Activated T-cell treated with anti-CD3 and anti-CD28 coated beads, Interleukin-2, amount 50 U/mL, for 72 hours (primary cell): ENCODE measurements around the gene ANKRD62. TPM values are rescaled to one million over a fixed set of nuclear protein-coding genes. Genes with fewer than 3 reads are reported as not detected.
"Not testable (repeated sequence)": the region's sequence is repeated elsewhere in the genome, so short reads cannot be mapped to it uniquely, and the experiment has no call there.

Experiments used
- ATAC-seq, 2 donors: fragments of 150-1000 bp; cut with Tn5 transposase; replicated peaks in 1 of 2; 2 replicates each; pipeline ENCODE4 v1.10.0; 2021; ENCODE audit warnings: moderate library complexity in 2 of 2, mild to moderate bottlenecking in 1 of 2
- DNase-seq, 2 donors: peaks; one replicate each; pipeline ENCODE4 v3.0.0; 2021 to 2022; ENCODE audit warnings: mixed read lengths in 1 of 2
- H3K27ac Mint-ChIP-seq: one replicate; pipeline ENCODE4 v1.8.0; 2022; ENCODE audit warnings: mild to moderate bottlenecking, moderate library complexity, mixed read lengths
- H3K27me3 Mint-ChIP-seq: one replicate; pipeline ENCODE4 v1.8.0; 2022; ENCODE audit warnings: low read depth, mixed read lengths
- H3K36me3 Mint-ChIP-seq, 2 donors: one replicate each; pipeline ENCODE4 v1.8.0; 2022; ENCODE audit warnings: mixed read lengths in 2 of 2, mild to moderate bottlenecking in 1 of 2; ENCODE audit not compliant: insufficient read depth in 2 of 2
- H3K4me1 Mint-ChIP-seq: one replicate; pipeline ENCODE4 v1.8.0; 2022; ENCODE audit warnings: low read depth, mixed read lengths
- H3K4me3 Mint-ChIP-seq, 2 donors: one replicate each; pipeline ENCODE4 v1.8.0; 2022; ENCODE audit warnings: mild to moderate bottlenecking in 2 of 2, mixed read lengths in 2 of 2, moderate library complexity in 2 of 2
- H3K9me3 Mint-ChIP-seq, 2 donors: one replicate each; pipeline ENCODE4 v1.8.0; 2022; ENCODE audit warnings: mixed read lengths in 2 of 2
- total RNA-seq, 2 donors: library from RNA; stranded (reverse); gene quantifications; one replicate each; pipeline ENCODE4 v1.2.3, GENCODE V29; 2022

Gene ANKRD62
- total RNA-seq, 2 donors from 2014 or later, result not detected

DNA sequence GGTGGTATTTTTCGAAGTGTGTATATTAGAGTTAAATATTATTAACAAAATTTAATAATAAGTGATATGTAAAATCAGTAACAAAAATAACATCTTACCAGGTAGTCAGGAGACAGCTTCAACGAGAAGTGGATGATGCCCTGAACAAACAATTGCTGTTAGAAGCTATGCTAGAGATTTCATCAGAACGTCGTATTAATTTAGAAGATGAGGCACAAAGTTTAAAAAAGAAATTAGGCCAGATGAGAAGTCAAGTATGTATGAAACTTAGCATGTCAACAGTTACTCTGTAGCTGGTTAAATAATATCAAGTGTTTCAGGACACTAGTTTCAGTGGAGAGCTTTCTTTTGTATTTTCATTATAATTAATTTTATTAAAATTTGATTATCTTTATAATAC lies 34.0 kb downstream of the ANKRD62 start:
- H3K4me1 Mint-ChIP-seq, H3K27ac Mint-ChIP-seq, H3K36me3 Mint-ChIP-seq, ATAC-seq, H3K4me3 Mint-ChIP-seq, H3K9me3 Mint-ChIP-seq, DNase-seq: not testable (repeated sequence)
- peaks cover 18% of the 10 kb centered on the region for H3K27me3 Mint-ChIP-seq

DNA sequence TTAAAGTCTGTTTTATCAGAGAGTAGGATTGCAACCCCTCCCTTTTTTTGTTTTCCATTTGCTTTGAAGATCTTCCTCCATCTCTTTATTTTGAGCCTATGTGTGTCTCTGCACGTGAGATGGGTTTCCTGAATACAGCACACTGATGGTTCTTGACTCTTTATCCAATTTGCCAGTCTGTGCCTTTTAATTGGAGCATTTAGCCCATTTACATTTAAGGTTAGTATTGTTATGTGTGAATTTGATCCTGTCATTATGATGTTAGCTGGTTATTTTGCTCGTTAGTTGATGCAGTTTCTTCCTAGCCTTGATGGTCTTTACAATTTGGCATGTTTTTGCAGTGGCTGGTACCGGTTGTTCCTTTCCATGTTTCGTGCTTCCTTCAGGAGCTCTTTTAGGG lies 45.2 kb downstream of the ANKRD62 start:
- not testable (repeated sequence) for ATAC-seq, H3K4me1 Mint-ChIP-seq, DNase-seq, H3K27ac Mint-ChIP-seq, H3K4me3 Mint-ChIP-seq, H3K9me3 Mint-ChIP-seq, H3K36me3 Mint-ChIP-seq, H3K27me3 Mint-ChIP-seq

GRCh38 chr18:12140866-12141265 lies 47.2 kb downstream of the ANKRD62 start:
- H3K4me1 Mint-ChIP-seq, H3K27ac Mint-ChIP-seq, H3K4me3 Mint-ChIP-seq, ATAC-seq, H3K27me3 Mint-ChIP-seq, DNase-seq, H3K36me3 Mint-ChIP-seq, H3K9me3 Mint-ChIP-seq: not testable (repeated sequence)

- not testable (repeated sequence) for H3K4me3 Mint-ChIP-seq, H3K27ac Mint-ChIP-seq, DNase-seq, H3K27me3 Mint-ChIP-seq, ATAC-seq, H3K9me3 Mint-ChIP-seq, H3K4me1 Mint-ChIP-seq, H3K36me3 Mint-ChIP-seq
Measured at GRCh38 chr18:12141778-12142177, 48.1 kb downstream of the ANKRD62 start.

GRCh38 chr18:12149431-12149830 lies 55.8 kb downstream of the ANKRD62 start:
- not testable (repeated sequence) for DNase-seq, H3K4me1 Mint-ChIP-seq, H3K9me3 Mint-ChIP-seq, H3K27ac Mint-ChIP-seq, ATAC-seq, H3K4me3 Mint-ChIP-seq, H3K36me3 Mint-ChIP-seq
- peaks cover 22% of the 10 kb centered on the region for H3K27me3 Mint-ChIP-seq

GRCh38 chr18:12154361-12154760 lies 60.7 kb downstream of the ANKRD62 start:
- no peak for ATAC-seq
- no peaks in the 10 kb centered on the region for H3K9me3 Mint-ChIP-seq

GRCh38 chr18:12155996-12156395 lies 62.4 kb downstream of the ANKRD62 start:
- Mint-ChIP-seq H3K9me3 (no peaks in the 10 kb centered on the region), H3K4me3 (no peak overlapping the region), H3K36me3 (no peaks in the 10 kb centered on the region), H3K4me1 (no peaks in the 10 kb centered on the region), H3K27ac (no peak overlapping the region), H3K27me3 (peaks cover 20% of the 10 kb centered on the region)
- DNase-seq (no peak), ATAC-seq (no peak)

More at GRCh38 chr18:12154361-12154760, 60.7 kb downstream of the ANKRD62 start:
- Mint-ChIP-seq H3K36me3 (no peaks in the 10 kb centered on the region), H3K4me1 (no peaks in the 10 kb centered on the region), H3K27me3 (peaks cover 22% of the 10 kb centered on the region), H3K4me3 (no peak overlapping the region), H3K27ac (no peak overlapping the region)
- no peak for DNase-seq

DNA sequence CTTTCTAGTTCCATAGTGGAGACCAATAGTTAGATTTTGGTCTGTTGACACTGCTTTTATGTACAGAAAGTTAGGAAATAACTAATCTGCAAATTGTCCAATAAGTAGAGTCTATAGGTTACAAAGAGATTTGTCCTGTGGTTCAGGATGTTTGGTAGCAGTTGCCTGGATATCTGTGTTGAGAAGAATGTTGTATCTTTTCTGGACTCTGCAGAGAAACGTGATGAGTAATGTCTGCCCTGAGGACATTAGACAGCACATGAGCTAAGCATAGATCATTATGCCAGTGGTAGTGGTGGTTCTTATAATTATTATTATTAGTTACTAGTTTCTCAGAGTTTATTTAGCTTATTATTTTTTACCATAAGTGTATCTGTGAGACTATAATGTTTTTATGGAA lies 65.8 kb downstream of the ANKRD62 start:
- no peak for DNase-seq
- no peak overlapping the region for H3K27ac Mint-ChIP-seq

DNA sequence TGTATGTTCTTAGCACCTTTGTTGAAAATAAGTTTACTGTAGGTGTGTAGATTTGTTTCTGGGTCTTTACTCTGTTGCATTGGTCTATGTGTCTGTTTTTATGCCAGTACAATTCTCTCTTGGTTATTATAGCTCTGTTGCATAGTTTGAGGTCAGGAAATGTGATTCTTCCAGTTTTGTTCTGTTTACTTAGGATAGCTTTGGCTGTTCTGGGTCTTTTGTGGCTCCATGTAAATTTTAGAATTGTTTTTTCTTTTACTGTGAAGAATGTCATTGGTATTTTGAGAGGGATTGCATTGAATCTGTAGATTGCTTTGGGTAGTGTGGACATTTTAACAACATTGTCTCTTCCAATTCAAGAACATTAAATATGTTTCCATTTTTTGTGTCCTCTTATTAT lies 69.1 kb downstream of the ANKRD62 start:
- Mint-ChIP-seq H3K36me3 (peaks cover 0 to 2% of the 10 kb centered on the region in 2 donors), H3K9me3 (peaks cover 0 to 1% of the 10 kb centered on the region in 2 donors), H3K27ac (no peak overlapping the region), H3K4me3 (no peak overlapping the region), H3K27me3 (peaks cover 8% of the 10 kb centered on the region), H3K4me1 (no peaks in the 10 kb centered on the region)
- DNase-seq, result no peak
- ATAC-seq, result no peak

More for the DNA sequence above, 65.8 kb downstream of the ANKRD62 start:
- Mint-ChIP-seq H3K36me3 (no peaks in the 10 kb centered on the region), H3K9me3 (no peaks in the 10 kb centered on the region), H3K27me3 (peaks cover 8% of the 10 kb centered on the region), H3K4me3 (no peak overlapping the region), H3K4me1 (no peaks in the 10 kb centered on the region)
- no peak for ATAC-seq

DNA sequence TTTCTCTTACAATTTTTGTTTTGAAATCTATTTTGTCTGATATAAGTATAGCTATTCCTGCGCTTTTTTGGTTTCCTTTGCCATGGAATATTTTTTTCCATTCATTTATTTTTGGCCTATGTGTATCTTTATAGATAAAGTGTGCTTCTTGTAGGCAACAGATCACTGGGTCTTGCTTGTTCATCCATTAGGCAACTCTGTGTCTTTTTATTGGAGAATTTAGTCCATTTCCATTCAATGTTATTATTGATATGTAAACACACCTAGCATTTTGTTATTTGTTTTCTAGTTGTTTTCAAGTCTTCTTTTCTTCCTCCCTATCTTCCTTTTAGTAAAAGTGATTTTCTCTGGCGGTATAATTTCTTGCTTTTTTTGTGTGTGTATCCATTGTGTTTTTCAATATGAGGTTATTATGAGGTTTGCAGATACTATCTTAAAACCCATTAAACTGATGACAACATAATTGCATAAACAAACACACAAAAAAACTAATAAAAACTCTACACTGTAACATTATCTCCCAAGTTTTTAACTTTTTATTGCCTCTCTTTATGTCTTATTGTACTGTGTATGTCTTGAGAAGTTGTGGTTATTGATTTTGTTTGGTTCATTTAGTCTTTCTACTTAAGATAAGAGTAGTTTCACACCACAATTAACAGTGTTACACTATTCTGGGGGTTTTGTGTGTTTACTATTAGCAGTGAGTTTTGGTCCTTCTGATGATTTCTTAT lies 71.6 kb downstream of the ANKRD62 start:
- peaks cover 0 to 2% of the 10 kb centered on the region in 2 donors for H3K36me3 Mint-ChIP-seq
- DNase-seq (no peak), ATAC-seq (no peak)
- H3K27ac Mint-ChIP-seq, result no peak overlapping the region
- peaks cover 5% of the 10 kb centered on the region for H3K27me3 Mint-ChIP-seq
- peaks cover 1 to 5% of the 10 kb centered on the region in 2 donors for H3K9me3 Mint-ChIP-seq
- H3K4me1 Mint-ChIP-seq, result no peaks in the 10 kb centered on the region
- no peak overlapping the region for H3K4me3 Mint-ChIP-seq

Other genes starting within 250 kb of the ANKRD62 start
- 10 to 100 TPM; 29.8 to 31.3 TPM for gene CHMP1B, start 242.4 kb upstream of the ANKRD62 start, total RNA-seq
- gene MPPE1, start 185.5 kb upstream of the ANKRD62 start, total RNA-seq, result 10 to 100 TPM; 43.5 to 61.2 TPM
- gene IMPA2, start 112.3 kb upstream of the ANKRD62 start, total RNA-seq, result 10 to 100 TPM; 19.2 to 20.2 TPM
- gene CIDEA, start 160.5 kb downstream of the ANKRD62 start, total RNA-seq, result not detected
- 1 to 10 TPM; 4.3 to 5.2 TPM for gene TUBB6, start 214.4 kb downstream of the ANKRD62 start, total RNA-seq